ENCODE results near the gene HSD3B2.

DNA sequence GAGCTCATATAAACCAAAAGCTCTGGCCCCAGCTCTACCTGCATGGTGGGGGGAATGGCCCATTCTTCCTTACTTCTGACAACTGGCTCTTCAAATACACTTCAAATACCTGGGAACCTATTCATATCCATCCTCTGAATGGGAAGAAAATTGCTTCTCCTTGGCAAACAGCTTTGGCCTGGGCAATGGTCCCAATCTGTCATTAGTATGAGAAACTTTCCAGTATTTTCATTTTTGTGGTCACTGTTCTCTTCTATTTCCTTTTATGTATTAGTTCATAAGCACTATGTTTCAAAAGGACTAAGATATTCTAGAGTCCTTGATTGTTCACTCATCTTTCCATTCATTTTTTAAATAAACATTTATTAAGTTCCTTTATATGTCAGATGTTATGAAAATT, 5.2 kb upstream of the HSD3B2 start:
- TF ChIP-seq, protein P1, sequence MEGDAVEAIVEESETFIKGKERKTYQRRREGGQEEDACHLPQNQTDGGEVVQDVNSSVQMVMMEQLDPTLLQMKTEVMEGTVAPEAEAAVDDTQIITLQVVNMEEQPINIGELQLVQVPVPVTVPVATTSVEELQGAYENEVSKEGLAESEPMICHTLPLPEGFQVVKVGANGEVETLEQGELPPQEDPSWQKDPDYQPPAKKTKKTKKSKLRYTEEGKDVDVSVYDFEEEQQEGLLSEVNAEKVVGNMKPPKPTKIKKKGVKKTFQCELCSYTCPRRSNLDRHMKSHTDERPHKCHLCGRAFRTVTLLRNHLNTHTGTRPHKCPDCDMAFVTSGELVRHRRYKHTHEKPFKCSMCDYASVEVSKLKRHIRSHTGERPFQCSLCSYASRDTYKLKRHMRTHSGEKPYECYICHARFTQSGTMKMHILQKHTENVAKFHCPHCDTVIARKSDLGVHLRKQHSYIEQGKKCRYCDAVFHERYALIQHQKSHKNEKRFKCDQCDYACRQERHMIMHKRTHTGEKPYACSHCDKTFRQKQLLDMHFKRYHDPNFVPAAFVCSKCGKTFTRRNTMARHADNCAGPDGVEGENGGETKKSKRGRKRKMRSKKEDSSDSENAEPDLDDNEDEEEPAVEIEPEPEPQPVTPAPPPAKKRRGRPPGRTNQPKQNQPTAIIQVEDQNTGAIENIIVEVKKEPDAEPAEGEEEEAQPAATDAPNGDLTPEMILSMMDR (conservative IDR thresholded peaks at IDR 0.05; ENCODE audit: low read depth in 2 of 2), result no peak
- TF ChIP-seq POLR2AphosphoS5 (IDR thresholded peaks at IDR 0.05; ENCODE audit: low read depth), result no peak
- TF ChIP-seq CREB1 (CRISPR knock-in tag; IDR thresholded peaks at IDR 0.05; ENCODE audit: low read depth), result no peak
- no peak for TF ChIP-seq EZH2 (IDR thresholded peaks at IDR 0.05; ENCODE audit: low read depth, unreplicated experiment)
- TF ChIP-seq, protein P2, sequence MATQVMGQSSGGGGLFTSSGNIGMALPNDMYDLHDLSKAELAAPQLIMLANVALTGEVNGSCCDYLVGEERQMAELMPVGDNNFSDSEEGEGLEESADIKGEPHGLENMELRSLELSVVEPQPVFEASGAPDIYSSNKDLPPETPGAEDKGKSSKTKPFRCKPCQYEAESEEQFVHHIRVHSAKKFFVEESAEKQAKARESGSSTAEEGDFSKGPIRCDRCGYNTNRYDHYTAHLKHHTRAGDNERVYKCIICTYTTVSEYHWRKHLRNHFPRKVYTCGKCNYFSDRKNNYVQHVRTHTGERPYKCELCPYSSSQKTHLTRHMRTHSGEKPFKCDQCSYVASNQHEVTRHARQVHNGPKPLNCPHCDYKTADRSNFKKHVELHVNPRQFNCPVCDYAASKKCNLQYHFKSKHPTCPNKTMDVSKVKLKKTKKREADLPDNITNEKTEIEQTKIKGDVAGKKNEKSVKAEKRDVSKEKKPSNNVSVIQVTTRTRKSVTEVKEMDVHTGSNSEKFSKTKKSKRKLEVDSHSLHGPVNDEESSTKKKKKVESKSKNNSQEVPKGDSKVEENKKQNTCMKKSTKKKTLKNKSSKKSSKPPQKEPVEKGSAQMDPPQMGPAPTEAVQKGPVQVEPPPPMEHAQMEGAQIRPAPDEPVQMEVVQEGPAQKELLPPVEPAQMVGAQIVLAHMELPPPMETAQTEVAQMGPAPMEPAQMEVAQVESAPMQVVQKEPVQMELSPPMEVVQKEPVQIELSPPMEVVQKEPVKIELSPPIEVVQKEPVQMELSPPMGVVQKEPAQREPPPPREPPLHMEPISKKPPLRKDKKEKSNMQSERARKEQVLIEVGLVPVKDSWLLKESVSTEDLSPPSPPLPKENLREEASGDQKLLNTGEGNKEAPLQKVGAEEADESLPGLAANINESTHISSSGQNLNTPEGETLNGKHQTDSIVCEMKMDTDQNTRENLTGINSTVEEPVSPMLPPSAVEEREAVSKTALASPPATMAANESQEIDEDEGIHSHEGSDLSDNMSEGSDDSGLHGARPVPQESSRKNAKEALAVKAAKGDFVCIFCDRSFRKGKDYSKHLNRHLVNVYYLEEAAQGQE (IDR thresholded peaks at IDR 0.05; ENCODE audit: unreplicated experiment), result no peak
- TF ChIP-seq JUNB (IDR thresholded peaks at IDR 0.05; ENCODE audit: unreplicated experiment), result no peak
- no peak for TF ChIP-seq EZH2phosphoT487 (IDR thresholded peaks at IDR 0.05; ENCODE audit: unreplicated experiment)
